Measurements from ENCODE around the gene KRTAP3-1. TPM values are rescaled to one million over a fixed set of nuclear protein-coding genes. Genes with fewer than 3 reads are reported as not detected.

Gene KRTAP3-1
- total and polyA plus RNA-seq, 10 of the 15 experiments (the other 5 are each of a cell fraction or from before 2014, with no cell fraction given) = not detected

GRCh38 chr17:41019415-41019814 is 10.5 kb upstream of the KRTAP3-1 start:
- Histone ChIP-seq H3K79me2 (ENCODE audit: control insufficient read depth, insufficient read depth, low read length) (no peaks in the 10 kb centered on the region), H3K9me3 (replicated peaks; ENCODE audit: control insufficient read depth, insufficient read depth, low read length) (no peaks in the 10 kb centered on the region), H4K20me1 (ENCODE audit: control insufficient read depth, insufficient read depth) (no peaks in the 10 kb centered on the region), H3K9ac (ENCODE audit: control insufficient read depth, insufficient read depth, low read length) (no peak overlapping the region), H2AFZ (ENCODE audit: control insufficient read depth, low read depth, low read length) (no peak overlapping the region), H3K4me1 (ENCODE audit: control insufficient read depth, insufficient read depth, low read length) (no peaks in the 10 kb centered on the region), H3K4me2 (ENCODE audit: control insufficient read depth, insufficient read depth) (no peak overlapping the region), H3K27ac (ENCODE audit: control insufficient read depth, insufficient read depth) (no peak overlapping the region), H3K36me3 (ENCODE audit: control insufficient read depth in 2 of 2, insufficient read depth in 2 of 2, low read length in 1 of 2) (no peaks in the 10 kb centered on the region), H3K27me3 (replicated peaks in 1 of 2; ENCODE audit: control insufficient read depth in 2 of 2, insufficient read depth in 2 of 2, low read length in 1 of 2) (no peaks in the 10 kb centered on the region; a peak in 2 of 4 replicates), H3K4me3 (no peak overlapping the region)
- ChIA-PET RAD21 (ENCODE audit: unreplicated experiment) (no interaction called here), POLR2A (interaction anchor here (0.6 kb wide), 1 partner anchor 95 kb away, joined by 3 read pairs; no protein-coding TSS in a partner anchor), SMC1A (ENCODE audit: uncharacterized antibody, unreplicated experiment) (no interaction called here), CTCF (interaction anchor here (1.2 kb wide), 1 partner anchor 10 kb away, joined by 3 read pairs; the partner anchor contains the start of gene KRTAP1-4)
- ATAC-seq (no peak), FAIRE-seq (no peak), DNase-seq (ENCODE audit: low read depth, low spot score) (no peak)
- no peak for TF ChIP-seq SMARCA5 (IDR thresholded peaks at IDR 0.05)
- 63% methylated on average over 3 of the region's 3 CpGs for WGBS (ENCODE audit: insufficient coverage, insufficient replicate concordance, low lambda C conversion rate, missing lambda C conversion rate)
- BruUV-seq (replicated peaks) = no TSS peak
- in situ Hi-C loops (cut with MboI) (no loop called here), intact Hi-C loops (cut with micrococcal nuclease; ENCODE audit: unreplicated experiment) (no loop called here)

GRCh38 chr17:41018541-41018940 is 9.6 kb upstream of the KRTAP3-1 start:
- Histone ChIP-seq H3K9ac (ENCODE audit: control insufficient read depth, insufficient read depth, low read length) (no peak overlapping the region), H3K4me2 (ENCODE audit: control insufficient read depth, insufficient read depth) (no peak overlapping the region), H4K20me1 (ENCODE audit: control insufficient read depth, insufficient read depth) (no peaks in the 10 kb centered on the region), H3K27me3 (replicated peaks in 1 of 2; ENCODE audit: control insufficient read depth in 2 of 2, insufficient read depth in 2 of 2, low read length in 1 of 2) (no peaks in the 10 kb centered on the region; a peak in 2 of 4 replicates), H3K79me2 (ENCODE audit: control insufficient read depth, insufficient read depth, low read length) (no peaks in the 10 kb centered on the region), H3K9me3 (replicated peaks; ENCODE audit: control insufficient read depth, insufficient read depth, low read length) (no peaks in the 10 kb centered on the region), H3K4me3 (no peak overlapping the region), H3K36me3 (ENCODE audit: control insufficient read depth in 2 of 2, insufficient read depth in 2 of 2, low read length in 1 of 2) (no peaks in the 10 kb centered on the region), H3K4me1 (ENCODE audit: control insufficient read depth, insufficient read depth, low read length) (no peaks in the 10 kb centered on the region), H2AFZ (ENCODE audit: control insufficient read depth, low read depth, low read length) (no peak overlapping the region), H3K27ac (ENCODE audit: control insufficient read depth, insufficient read depth) (no peak overlapping the region)
- WGBS (ENCODE audit: insufficient coverage, insufficient replicate concordance, low lambda C conversion rate, missing lambda C conversion rate) = 47% methylated on average over 3 of the region's 3 CpGs
- intact Hi-C loops (cut with micrococcal nuclease; ENCODE audit: unreplicated experiment) (no loop called here), in situ Hi-C loops (cut with MboI) (no loop called here)
- ChIA-PET RAD21 (ENCODE audit: unreplicated experiment) (no interaction called here), POLR2A (no interaction called here), CTCF (no interaction called here), SMC1A (ENCODE audit: uncharacterized antibody, unreplicated experiment) (no interaction called here)
- no peak for TF ChIP-seq ZNF622 (IDR thresholded peaks at IDR 0.05)
- no peak for TF ChIP-seq IKZF1 (conservative IDR thresholded peaks at IDR 0.05)
- TF ChIP-seq CTCF (IDR thresholded peaks at IDR 0.05 in 2 of 3, conservative IDR thresholded peaks at IDR 0.05 in 1 of 3; ENCODE audit: control insufficient read depth in 2 of 3, extremely low read depth in 1 of 3, insufficient read depth in 1 of 3, low read depth in 3 of 3, low read length in 3 of 3) = no peak
- no peak for TF ChIP-seq E4F1 (IDR thresholded peaks at IDR 0.05; ENCODE audit: borderline replicate concordance, partially characterized antibody)
- no peak for TF ChIP-seq ESRRA (IDR thresholded peaks at IDR 0.05; ENCODE audit: low read length)
- no peak for TF ChIP-seq TARDBP (IDR thresholded peaks at IDR 0.05; ENCODE audit: borderline replicate concordance)
- TF ChIP-seq ZNF217 (IDR thresholded peaks at IDR 0.05) = no peak
- no peak for DNase-seq (ENCODE audit: low read depth, low spot score)
- BruUV-seq (replicated peaks) = no TSS peak
- FAIRE-seq = no peak
- ATAC-seq = no peak

Measured in GM12878 (cell line).